IPS-20b (cell line): Measurements from ENCODE around the gene NFATC2.
A peak's percentile ranks its signal among the peaks of the same experiment; 100 is the strongest.
"Not testable (repeated sequence)": the region's sequence is repeated elsewhere in the genome, so short reads cannot be mapped to it uniquely, and the experiment has no call there.

Experiments used
- H3K27ac ChIP-seq: one replicate; pipeline ENCODE4 v1.5.1; 2013; ENCODE audit warnings: low read length
- H3K27me3 ChIP-seq: 2 replicates; pipeline ENCODE4 v1.6.1; 2013; ENCODE audit warnings: mild to moderate bottlenecking, low read length, inconsistent platforms; ENCODE audit not compliant: insufficient read depth
- H3K36me3 ChIP-seq: 2 replicates; pipeline ENCODE4 v1.6.1; 2013; ENCODE audit warnings: low read depth, mild to moderate bottlenecking, inconsistent platforms, low read length, moderate library complexity; ENCODE audit not compliant: insufficient read depth
- H3K4me1 ChIP-seq: 2 replicates; pipeline ENCODE4 v1.6.1; 2013; ENCODE audit warnings: mild to moderate bottlenecking, control low read depth, inconsistent platforms, low read length, moderate library complexity; ENCODE audit not compliant: insufficient read depth
- H3K4me3 ChIP-seq: 2 replicates; pipeline ENCODE4 v1.5.1; 2013; ENCODE audit warnings: mild to moderate bottlenecking, low read length, inconsistent platforms
- H3K9ac ChIP-seq: 2 replicates; pipeline ENCODE4 v1.6.1; 2013; ENCODE audit warnings: low read depth, mild to moderate bottlenecking, inconsistent platforms, low read length, moderate library complexity
- H3K9me3 ChIP-seq: 2 replicates; pipeline ENCODE4 v1.6.1; 2013; ENCODE audit warnings: mild to moderate bottlenecking, low read depth, low read length, inconsistent platforms; ENCODE audit not compliant: insufficient read depth

Gene NFATC2

DNA sequence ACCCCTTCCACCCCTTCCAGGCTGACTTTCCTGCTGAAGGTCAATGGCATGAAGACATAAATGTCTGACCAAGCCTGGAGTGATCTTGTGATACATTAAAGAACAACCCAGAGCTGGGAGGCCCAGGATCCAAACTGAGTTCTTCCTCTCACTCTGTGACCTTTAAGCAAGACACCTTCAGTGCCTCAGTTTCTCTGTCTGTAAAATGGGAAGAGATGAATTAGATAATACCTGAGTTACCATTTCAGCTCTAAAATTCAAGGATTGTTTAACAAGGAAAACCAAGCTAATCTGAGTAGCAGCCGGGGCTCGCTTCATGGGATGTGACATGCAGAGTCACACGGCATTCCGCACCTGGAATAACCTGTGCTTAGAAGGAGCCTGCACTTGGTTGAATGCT is 7.0 kb upstream of the NFATC2 start:
- no peak overlapping the region for H3K9ac ChIP-seq
- H3K36me3 ChIP-seq, result no peaks in the 10 kb centered on the region
- no peaks in the 10 kb centered on the region for H3K9me3 ChIP-seq
- H3K27me3 ChIP-seq, result peaks cover 34% of the 10 kb centered on the region
- H3K27ac ChIP-seq, result no peak overlapping the region
- H3K4me1 ChIP-seq, result no peaks in the 10 kb centered on the region; the same call in 1 of the 2 replicates
- H3K4me3 ChIP-seq, result no peak overlapping the region

GRCh38 chr20:51547951-51548350 is 5.4 kb upstream of the NFATC2 start:
- Histone ChIP-seq H3K27ac (no peak overlapping the region), H3K9me3 (no peaks in the 10 kb centered on the region), H3K4me1 (no peaks in the 10 kb centered on the region; the same call in 1 of the 2 replicates), H3K27me3 (peaks cover 48% of the 10 kb centered on the region), H3K4me3 (no peak overlapping the region), H3K36me3 (no peaks in the 10 kb centered on the region), H3K9ac (no peak overlapping the region)

GRCh38 chr20:51545515-51545914 is 3.0 kb upstream of the NFATC2 start:
- H3K27ac ChIP-seq, result no peak overlapping the region
- no peaks in the 10 kb centered on the region for H3K9me3 ChIP-seq
- H3K9ac ChIP-seq, result no peak overlapping the region
- no peaks in the 10 kb centered on the region; the same call in 1 of the 2 replicates for H3K4me1 ChIP-seq
- H3K4me3 ChIP-seq, result no peak overlapping the region
- peaks cover 61% of the 10 kb centered on the region for H3K27me3 ChIP-seq
- no peaks in the 10 kb centered on the region for H3K36me3 ChIP-seq

- peaks cover 61% of the 10 kb centered on the region for H3K27me3 ChIP-seq
- H3K9me3 ChIP-seq, result no peaks in the 10 kb centered on the region
- no peak overlapping the region for H3K4me3 ChIP-seq
- no peaks in the 10 kb centered on the region; the same call in 1 of the 2 replicates for H3K4me1 ChIP-seq
- no peak overlapping the region for H3K27ac ChIP-seq
- no peak overlapping the region for H3K9ac ChIP-seq
- no peaks in the 10 kb centered on the region for H3K36me3 ChIP-seq
These were observed 886 bp upstream of the NFATC2 start for GRCh38 chr20:51543422-51543788.

- Histone ChIP-seq H3K9me3 (no peaks in the 10 kb centered on the region), H3K9ac (no peak overlapping the region), H3K4me1 (no peaks in the 10 kb centered on the region; the same call in 1 of the 2 replicates), H3K27me3 (peaks cover 53% of the 10 kb centered on the region), H3K27ac (no peak overlapping the region), H3K36me3 (no peaks in the 10 kb centered on the region), H3K4me3 (peak overlapping the region; percentile 57; the same call in 1 of the 2 replicates)
These were observed 417 bp downstream of the NFATC2 start for GRCh38 chr20:51542033-51542570.

- Histone ChIP-seq H3K36me3 (no peaks in the 10 kb centered on the region), H3K9me3 (no peaks in the 10 kb centered on the region), H3K4me1 (no peaks in the 10 kb centered on the region; the same call in 1 of the 2 replicates), H3K4me3 (0 out of 2 replicates have a peak overlapping the region, but pooled peaks have one; percentile 57), H3K27ac (no peak overlapping the region), H3K9ac (no peak overlapping the region), H3K27me3 (peaks cover 47% of the 10 kb centered on the region)
These were observed 1.1 kb downstream of the NFATC2 start for GRCh38 chr20:51541189-51542032.

DNA sequence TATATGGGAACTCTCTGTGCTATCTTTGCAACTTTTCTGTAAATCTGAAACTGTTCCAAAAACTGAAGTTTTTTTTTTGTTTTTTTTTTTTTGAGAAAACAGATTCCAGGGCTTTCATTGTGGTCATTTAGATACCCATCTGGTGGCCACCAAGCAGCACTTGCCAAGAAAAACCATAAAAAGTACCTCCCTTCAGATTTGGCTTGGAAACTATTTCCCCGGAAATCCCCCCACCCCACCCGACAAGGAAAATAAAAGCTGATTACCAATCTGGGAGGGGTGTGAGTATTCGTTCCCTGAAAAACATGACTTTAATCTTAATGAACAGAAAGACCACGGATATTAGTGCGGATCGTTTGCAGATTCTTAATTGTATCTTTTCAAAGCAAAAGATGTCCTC is 1.9 kb downstream of the NFATC2 start:
- Histone ChIP-seq H3K9ac (no peak overlapping the region), H3K36me3 (no peaks in the 10 kb centered on the region), H3K4me3 (no peak overlapping the region), H3K27ac (no peak overlapping the region), H3K4me1 (no peaks in the 10 kb centered on the region; the same call in 1 of the 2 replicates), H3K27me3 (peaks cover 38% of the 10 kb centered on the region), H3K9me3 (no peaks in the 10 kb centered on the region)

DNA sequence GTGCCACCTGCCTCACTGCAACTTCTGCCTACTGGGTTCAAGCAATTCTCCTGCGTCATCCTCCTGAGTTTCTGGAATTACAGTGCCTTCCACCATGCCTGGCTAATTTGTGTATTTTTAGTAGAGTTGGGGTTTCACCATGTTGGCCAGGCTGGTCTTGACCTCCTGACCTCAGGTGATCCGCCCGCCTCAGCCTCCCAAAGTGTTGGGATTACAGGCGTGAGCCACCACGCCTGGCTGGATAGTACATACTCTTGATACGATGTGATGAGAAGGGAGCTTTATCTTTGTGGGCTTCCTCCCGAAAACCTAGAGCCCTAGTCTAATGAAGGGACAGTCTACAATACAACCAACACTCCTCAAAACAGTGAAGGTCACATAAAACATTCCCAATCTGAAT is 2.4 kb downstream of the NFATC2 start:
- not testable (repeated sequence) for H3K9me3 ChIP-seq, H3K9ac ChIP-seq, H3K36me3 ChIP-seq, H3K4me3 ChIP-seq, H3K4me1 ChIP-seq, H3K27ac ChIP-seq
- peaks cover 33% of the 10 kb centered on the region for H3K27me3 ChIP-seq

DNA sequence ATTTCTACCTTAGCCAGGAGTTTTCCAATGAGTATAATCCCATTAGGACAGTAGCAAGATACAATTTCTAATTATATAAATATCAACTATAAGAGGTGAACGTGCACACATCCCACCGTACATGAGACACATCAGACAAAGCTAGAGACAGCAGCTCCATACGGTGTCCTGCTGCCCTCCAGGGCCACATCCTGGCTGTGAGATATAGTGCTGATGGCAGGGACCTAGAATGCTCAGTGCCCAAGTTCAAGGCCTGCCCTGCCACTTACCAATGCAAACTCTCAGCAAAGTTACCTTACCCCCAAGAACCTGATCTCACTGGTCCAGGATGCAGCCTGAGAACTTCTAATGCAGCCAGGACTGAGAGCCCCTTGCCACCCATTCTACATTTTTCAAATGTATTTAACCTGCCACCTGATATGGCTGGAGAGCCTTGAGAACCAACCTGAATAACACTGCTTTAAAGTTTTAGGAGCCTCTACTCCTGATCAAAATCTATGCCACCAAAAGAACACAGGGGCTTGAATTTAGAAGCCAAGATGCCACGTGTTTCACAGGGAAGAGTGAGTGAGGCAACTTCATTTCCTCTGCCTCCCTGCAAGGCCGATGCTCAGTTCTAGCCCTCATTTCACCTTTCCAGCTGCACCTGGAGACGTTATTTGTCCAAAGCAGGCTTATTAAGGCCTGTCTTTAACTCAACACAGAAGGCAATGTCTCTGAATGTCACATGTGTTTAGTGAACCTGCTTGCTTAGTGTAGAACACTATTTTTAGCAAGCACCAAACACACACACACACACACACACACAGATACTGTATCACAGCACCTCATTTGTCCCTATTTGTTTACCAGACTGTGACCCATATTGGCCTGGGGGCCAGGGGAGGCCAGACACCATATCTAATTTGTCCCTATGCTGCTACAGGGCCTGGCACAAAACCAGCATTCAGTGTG is 6.1 kb downstream of the NFATC2 start:
- Histone ChIP-seq H3K36me3 (no peaks in the 10 kb centered on the region), H3K27me3 (peaks cover 2% of the 10 kb centered on the region; the same call in 1 of the 2 replicates), H3K4me3 (no peak overlapping the region), H3K4me1 (no peaks in the 10 kb centered on the region; the same call in 1 of the 2 replicates), H3K9me3 (no peaks in the 10 kb centered on the region), H3K27ac (no peak overlapping the region), H3K9ac (no peak overlapping the region)

- no peaks in the 10 kb centered on the region for H3K27me3 ChIP-seq
These were observed 6.8 kb downstream of the NFATC2 start for GRCh38 chr20:51535674-51536073.

GRCh38 chr20:51535075-51535386 is 7.5 kb downstream of the NFATC2 start:
- Histone ChIP-seq H3K4me1 (no peaks in the 10 kb centered on the region), H3K9ac (no peak overlapping the region), H3K27me3 (no peaks in the 10 kb centered on the region), H3K27ac (no peak overlapping the region), H3K36me3 (no peaks in the 10 kb centered on the region), H3K4me3 (no peak overlapping the region), H3K9me3 (no peaks in the 10 kb centered on the region)

More at GRCh38 chr20:51535674-51536073, 6.8 kb downstream of the NFATC2 start:
- H3K9me3 ChIP-seq, result no peaks in the 10 kb centered on the region
- H3K9ac ChIP-seq, result no peak overlapping the region
- no peaks in the 10 kb centered on the region for H3K4me1 ChIP-seq
- H3K4me3 ChIP-seq, result no peak overlapping the region
- H3K27ac ChIP-seq, result no peak overlapping the region
- H3K36me3 ChIP-seq, result no peaks in the 10 kb centered on the region
